A673 (cell line): ENCODE data around the gene C12orf76. TPM values are rescaled to one million over a fixed set of nuclear protein-coding genes. Genes with fewer than 3 reads are reported as not detected.

Source experiments
- BruUV-seq: library from RNA; stranded (reverse); fragments of 400-500 nt; replicated peaks from 2 replicates; lab custom pipeline; 2021; lab: Mats Ljungman, UMichigan
- CTCF ChIA-PET: fragments of 300-600 bp; sonication (Branson Sonifier 250); formaldehyde crosslinking; loops from one replicate; lab custom pipeline; 2022; ENCODE audit warnings: antibody characterized with exemption; lab: Charles Lee
- POLR2A ChIA-PET: fragments of 300-600 bp; sonication (Branson Sonifier 250); formaldehyde crosslinking; loops from one replicate; lab custom pipeline; 2022; ENCODE audit warnings: antibody characterized with exemption; ENCODE audit not compliant: low non-redundant PET; lab: Charles Lee
- DNase-seq: peaks from one replicate; pipeline ENCODE4 v3.0.0-alpha.2; 2015; ENCODE audit warnings: low spot score
- H3K27ac ChIP-seq: fragments of 200-600 bp; sonication (generic); 2 replicates; pipeline ENCODE4 v1.5.1; 2016; ENCODE audit warnings: mixed run types, low read depth, mild to moderate bottlenecking, mixed read lengths, antibody characterized with exemption, low read length; ENCODE audit not compliant: poor library complexity, severe bottlenecking
- H3K27me3 ChIP-seq: fragments of 200-600 bp; sonication (generic); replicated peaks from 2 replicates; pipeline ENCODE4 v1.6.1; 2017; ENCODE audit warnings: mixed run types, low read depth, mild to moderate bottlenecking, mixed read lengths, antibody characterized with exemption, low read length; ENCODE audit not compliant: insufficient read depth, poor library complexity
- H3K36me3 ChIP-seq: fragments of 200-600 bp; sonication (generic); 2 replicates; pipeline ENCODE4 v1.6.1; 2016; ENCODE audit warnings: mixed run types, mild to moderate bottlenecking, mixed read lengths, antibody characterized with exemption, low read length; ENCODE audit not compliant: insufficient read depth, poor library complexity, severe bottlenecking
- H3K4me1 ChIP-seq: fragments of 200-600 bp; sonication (generic); 2 replicates; pipeline ENCODE4 v1.6.1; 2017; ENCODE audit warnings: mixed run types, mild to moderate bottlenecking, mixed read lengths, antibody characterized with exemption, low read length; ENCODE audit not compliant: insufficient read depth, poor library complexity, severe bottlenecking
- H3K4me3 ChIP-seq: fragments of 200-600 bp; sonication (generic); 2 replicates; pipeline ENCODE4 v1.5.1; 2016; ENCODE audit warnings: low read depth, mixed run types, mild to moderate bottlenecking, mixed read lengths, low read length; ENCODE audit not compliant: poor library complexity, severe bottlenecking
- H3K9me3 ChIP-seq: fragments of 200-600 bp; sonication (generic); 2 replicates; pipeline ENCODE4 v1.6.1; 2016; ENCODE audit warnings: mixed run types, low read depth, mild to moderate bottlenecking, mixed read lengths, antibody characterized with exemption, low read length; ENCODE audit not compliant: poor library complexity, severe bottlenecking
- EZH2 ChIP-seq: fragments of 200-600 bp; sonication (generic); IDR thresholded peaks from 2 replicates; pipeline ENCODE4 v1.6.1; 2017; ENCODE audit warnings: borderline replicate concordance, low read depth, mild to moderate bottlenecking, mixed read lengths, antibody characterized with exemption, low read length; ENCODE audit not compliant: poor library complexity, severe bottlenecking
- intact Hi-C: fragments of 100-400 bp; cut with micrococcal nuclease; formaldehyde crosslinking; loops from one replicate; pipeline ENCODE4 v1.10.0; 2022; ENCODE audit not compliant: unreplicated experiment
- total RNA-seq: library from RNA; stranded (reverse); gene quantifications from 2 replicates; pipeline ENCODE4 v1.2.3, GENCODE V29; 2021
- TF ChIP-seq, protein P1 (sequence below): fragments of 300-800, 200-600 bp; sonication (generic); conservative IDR thresholded peaks from 2 replicates; pipeline ENCODE4 v1.5.1; 2017; ENCODE audit warnings: low read depth, mild to moderate bottlenecking, antibody characterized with exemption, low read length, moderate library complexity, mixed read lengths

Gene C12orf76
- total RNA-seq, 1 experiment from 2014 or later, result 14.5 TPM

GRCh38 chr12:110042264-110042663 lies 6.1 kb downstream of the C12orf76 start:
- H3K27me3 ChIP-seq, result no peaks in the 10 kb centered on the region
- no peak overlapping the region for H3K27ac ChIP-seq
- intact Hi-C loops, result no loop called here
- H3K36me3 ChIP-seq, result peaks cover 17% of the 10 kb centered on the region
- H3K4me1 ChIP-seq, result peaks cover 9% of the 10 kb centered on the region
- H3K4me3 ChIP-seq, result no peak overlapping the region
- TF ChIP-seq, protein P1, sequence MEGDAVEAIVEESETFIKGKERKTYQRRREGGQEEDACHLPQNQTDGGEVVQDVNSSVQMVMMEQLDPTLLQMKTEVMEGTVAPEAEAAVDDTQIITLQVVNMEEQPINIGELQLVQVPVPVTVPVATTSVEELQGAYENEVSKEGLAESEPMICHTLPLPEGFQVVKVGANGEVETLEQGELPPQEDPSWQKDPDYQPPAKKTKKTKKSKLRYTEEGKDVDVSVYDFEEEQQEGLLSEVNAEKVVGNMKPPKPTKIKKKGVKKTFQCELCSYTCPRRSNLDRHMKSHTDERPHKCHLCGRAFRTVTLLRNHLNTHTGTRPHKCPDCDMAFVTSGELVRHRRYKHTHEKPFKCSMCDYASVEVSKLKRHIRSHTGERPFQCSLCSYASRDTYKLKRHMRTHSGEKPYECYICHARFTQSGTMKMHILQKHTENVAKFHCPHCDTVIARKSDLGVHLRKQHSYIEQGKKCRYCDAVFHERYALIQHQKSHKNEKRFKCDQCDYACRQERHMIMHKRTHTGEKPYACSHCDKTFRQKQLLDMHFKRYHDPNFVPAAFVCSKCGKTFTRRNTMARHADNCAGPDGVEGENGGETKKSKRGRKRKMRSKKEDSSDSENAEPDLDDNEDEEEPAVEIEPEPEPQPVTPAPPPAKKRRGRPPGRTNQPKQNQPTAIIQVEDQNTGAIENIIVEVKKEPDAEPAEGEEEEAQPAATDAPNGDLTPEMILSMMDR, result no peak
- TF ChIP-seq EZH2, result no peak
- ChIA-PET CTCF (interaction anchor here (0.5 to 0.7 kb wide), 2 partner anchors 391 to 741 kb away, joined by 4 read pairs; no protein-coding TSS in a partner anchor), POLR2A (no interaction called here)
- no TSS peak for BruUV-seq
- no peak for DNase-seq
- H3K9me3 ChIP-seq, result no peaks in the 10 kb centered on the region

- ChIA-PET CTCF (no interaction called here), POLR2A (no interaction called here)
- BruUV-seq, result no TSS peak
- TF ChIP-seq EZH2, result no peak
- TF ChIP-seq, protein P1, result no peak
- no peaks in the 10 kb centered on the region for H3K27me3 ChIP-seq
- intact Hi-C loops, result no loop called here
- peak; percentile 11 for DNase-seq
- H3K4me1 ChIP-seq, result peaks cover 7% of the 10 kb centered on the region
- H3K9me3 ChIP-seq, result no peaks in the 10 kb centered on the region
- no peak overlapping the region for H3K4me3 ChIP-seq
- H3K36me3 ChIP-seq, result peaks cover 21% of the 10 kb centered on the region
- H3K27ac ChIP-seq, result no peak overlapping the region
Observed at GRCh38 chr12:110039085-110039807, 9.1 kb downstream of the C12orf76 start.

DNA sequence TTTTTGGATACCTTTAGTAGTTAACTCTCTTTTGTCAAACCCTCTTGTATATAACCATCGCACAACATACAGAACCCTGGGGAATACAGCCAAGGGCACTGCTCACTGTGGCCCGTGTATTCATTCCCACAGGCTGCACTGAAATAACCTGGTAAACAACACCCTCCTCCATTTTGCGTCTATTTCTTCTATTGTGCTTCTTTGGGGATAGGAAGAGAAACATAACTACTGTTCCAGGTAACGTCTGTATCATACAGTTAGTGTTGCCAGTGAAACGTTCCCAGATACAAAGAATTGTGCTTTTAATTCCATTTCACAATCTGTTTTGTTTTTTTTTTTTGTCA lies 9.6 kb downstream of the C12orf76 start:
- intact Hi-C loops, result no loop called here
- CTCF ChIA-PET, result no interaction called here

More for the DNA sequence above, 9.6 kb downstream of the C12orf76 start:
- Histone ChIP-seq H3K9me3 (no peaks in the 10 kb centered on the region), H3K4me3 (no peak overlapping the region), H3K4me1 (peaks cover 7% of the 10 kb centered on the region), H3K36me3 (peaks cover 21% of the 10 kb centered on the region), H3K27me3 (no peaks in the 10 kb centered on the region), H3K27ac (no peak overlapping the region)
- BruUV-seq, result TSS peak; percentile 41
- DNase-seq, result no peak
- POLR2A ChIA-PET, result interaction anchor here (0.5 kb wide), 1 partner anchor 330 kb away, joined by 18 read pairs; no protein-coding TSS in a partner anchor
- no peak for TF ChIP-seq EZH2
- TF ChIP-seq, protein P1, result no peak
